ES-I3 (cell line): Measurements from ENCODE around the gene PTTG1.

Experiments
- H3K36me3 ChIP-seq: 2 replicates; pipeline ENCODE4 v1.6.1; 2013; ENCODE audit warnings: mild to moderate bottlenecking, low read length, control low read depth, moderate library complexity; ENCODE audit not compliant: insufficient read depth
- H3K4me1 ChIP-seq: 2 replicates; pipeline ENCODE4 v1.6.1; 2013; ENCODE audit warnings: mild to moderate bottlenecking, control low read depth, low read length; ENCODE audit not compliant: insufficient read depth
- H3K9ac ChIP-seq: 2 replicates; pipeline ENCODE4 v1.6.1; 2013; ENCODE audit warnings: low read depth, mild to moderate bottlenecking, low read length, moderate library complexity
- H3K9me3 ChIP-seq: 2 replicates; pipeline ENCODE4 v1.6.1; 2013; ENCODE audit warnings: mild to moderate bottlenecking, low read length, moderate library complexity; ENCODE audit not compliant: control insufficient read depth, insufficient read depth

PTTG1 gene

DNA sequence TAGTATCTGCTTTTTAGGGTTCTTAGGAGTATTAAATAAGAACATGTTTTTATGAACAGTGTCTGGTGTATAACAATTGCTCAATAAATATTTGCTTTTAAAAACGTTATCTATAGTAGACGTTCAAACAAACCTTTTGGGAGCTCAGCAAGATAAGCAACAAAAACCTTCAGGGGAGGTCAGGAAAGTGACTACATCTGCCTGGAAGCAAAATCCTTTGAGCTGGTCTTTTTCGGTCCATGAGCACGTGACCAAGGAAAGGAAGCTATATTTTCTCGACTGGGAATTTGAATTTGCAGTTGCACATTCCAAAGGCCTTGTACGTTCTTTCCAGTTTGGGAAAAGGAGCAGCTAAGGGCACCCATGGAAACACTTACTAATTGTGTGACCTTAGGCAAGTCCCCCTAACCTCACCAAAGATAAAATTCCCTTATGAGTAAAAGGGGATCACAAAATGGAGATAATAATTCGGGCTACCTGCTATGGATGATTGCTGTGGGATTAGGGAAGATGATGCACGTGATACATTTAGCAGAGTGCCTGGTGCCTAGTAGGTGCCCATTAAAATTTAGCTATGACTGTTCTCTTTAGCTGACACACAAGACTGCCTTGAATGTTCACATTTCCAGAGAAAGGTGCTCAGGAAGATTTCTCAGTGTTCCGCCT is 45.4 kb downstream of the PTTG1 start:
- Histone ChIP-seq H3K9ac (no peak overlapping the region; the same call in 1 of the 2 replicates), H3K9me3 (no peaks in the 10 kb centered on the region), H3K36me3 (no peaks in the 10 kb centered on the region), H3K4me1 (peaks cover 16% of the 10 kb centered on the region)

DNA sequence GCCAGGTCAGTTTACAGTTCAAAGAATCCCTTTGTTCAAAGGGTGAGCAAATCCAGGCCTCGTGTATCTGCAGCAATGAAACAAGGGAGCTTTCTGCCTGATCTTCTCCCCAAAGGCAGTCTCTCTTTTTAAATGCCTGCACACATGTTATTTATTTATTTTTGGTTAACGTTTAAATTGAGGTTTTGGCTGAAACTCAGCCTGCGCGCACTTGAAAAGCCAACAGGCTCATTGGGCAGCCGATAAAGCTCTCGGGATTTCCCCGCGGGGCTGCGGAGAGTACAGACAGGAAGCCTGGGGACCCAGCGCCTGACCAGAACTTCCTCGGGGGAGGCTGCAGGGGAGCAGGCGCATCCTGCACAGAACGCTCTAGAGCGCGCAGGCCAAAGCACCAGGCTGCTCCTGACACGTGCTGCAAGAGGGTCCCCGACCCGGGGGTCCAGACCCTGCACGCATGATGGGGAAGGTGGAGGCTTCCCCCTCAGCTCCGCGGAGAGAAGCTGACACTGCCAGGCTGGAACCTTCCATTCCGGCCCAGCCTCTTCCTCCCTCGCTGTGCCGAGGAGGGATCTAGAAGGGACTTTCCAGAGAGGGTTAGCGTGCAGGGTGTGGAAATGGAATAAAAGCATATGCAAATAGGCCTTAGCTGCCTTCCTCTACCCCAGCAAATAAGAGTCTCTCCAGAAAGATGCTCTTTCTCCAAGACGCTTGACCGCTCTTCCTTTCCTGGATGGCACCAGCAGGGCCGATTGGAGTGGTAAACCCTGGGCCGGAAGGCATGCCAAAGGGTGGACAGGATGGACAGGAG is 46.1 kb downstream of the PTTG1 start:
- Histone ChIP-seq H3K36me3 (no peaks in the 10 kb centered on the region), H3K4me1 (peaks cover 16% of the 10 kb centered on the region), H3K9me3 (no peaks in the 10 kb centered on the region), H3K9ac (peak overlapping the region; percentile 26; the same call in 1 of the 2 replicates)

DNA sequence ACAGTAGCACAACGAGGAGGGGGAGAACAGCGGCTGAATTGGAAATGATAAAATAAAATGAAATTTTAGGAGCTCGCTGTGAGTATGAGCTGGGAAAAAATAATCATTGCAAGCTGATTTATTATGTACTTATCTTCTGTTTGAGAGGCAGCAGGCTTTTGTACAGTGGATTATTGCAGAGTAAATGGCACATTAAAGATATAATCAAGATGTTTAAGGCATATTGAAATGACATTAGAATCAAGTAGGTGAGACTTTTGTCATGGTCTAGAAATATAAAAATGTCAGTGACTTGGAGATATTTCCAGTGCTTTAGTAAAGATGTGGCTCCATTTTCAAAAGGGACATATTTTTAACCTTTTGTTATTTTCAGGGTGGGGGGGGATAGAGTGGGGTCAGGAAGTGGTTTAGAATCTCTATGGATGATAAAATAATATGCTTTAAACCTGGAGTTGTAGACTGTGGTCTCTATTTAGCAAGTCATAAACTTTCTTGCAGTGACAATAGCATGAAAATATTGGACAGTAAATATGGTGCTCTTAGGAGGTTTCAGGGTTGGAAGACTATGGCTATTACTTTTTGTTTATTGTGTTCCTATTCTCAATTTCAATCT is 46.8 kb downstream of the PTTG1 start:
- Histone ChIP-seq H3K9ac (peak overlapping the region; percentile 26; the same call in 1 of the 2 replicates), H3K4me1 (peaks cover 16% of the 10 kb centered on the region), H3K9me3 (no peaks in the 10 kb centered on the region), H3K36me3 (no peaks in the 10 kb centered on the region)

DNA sequence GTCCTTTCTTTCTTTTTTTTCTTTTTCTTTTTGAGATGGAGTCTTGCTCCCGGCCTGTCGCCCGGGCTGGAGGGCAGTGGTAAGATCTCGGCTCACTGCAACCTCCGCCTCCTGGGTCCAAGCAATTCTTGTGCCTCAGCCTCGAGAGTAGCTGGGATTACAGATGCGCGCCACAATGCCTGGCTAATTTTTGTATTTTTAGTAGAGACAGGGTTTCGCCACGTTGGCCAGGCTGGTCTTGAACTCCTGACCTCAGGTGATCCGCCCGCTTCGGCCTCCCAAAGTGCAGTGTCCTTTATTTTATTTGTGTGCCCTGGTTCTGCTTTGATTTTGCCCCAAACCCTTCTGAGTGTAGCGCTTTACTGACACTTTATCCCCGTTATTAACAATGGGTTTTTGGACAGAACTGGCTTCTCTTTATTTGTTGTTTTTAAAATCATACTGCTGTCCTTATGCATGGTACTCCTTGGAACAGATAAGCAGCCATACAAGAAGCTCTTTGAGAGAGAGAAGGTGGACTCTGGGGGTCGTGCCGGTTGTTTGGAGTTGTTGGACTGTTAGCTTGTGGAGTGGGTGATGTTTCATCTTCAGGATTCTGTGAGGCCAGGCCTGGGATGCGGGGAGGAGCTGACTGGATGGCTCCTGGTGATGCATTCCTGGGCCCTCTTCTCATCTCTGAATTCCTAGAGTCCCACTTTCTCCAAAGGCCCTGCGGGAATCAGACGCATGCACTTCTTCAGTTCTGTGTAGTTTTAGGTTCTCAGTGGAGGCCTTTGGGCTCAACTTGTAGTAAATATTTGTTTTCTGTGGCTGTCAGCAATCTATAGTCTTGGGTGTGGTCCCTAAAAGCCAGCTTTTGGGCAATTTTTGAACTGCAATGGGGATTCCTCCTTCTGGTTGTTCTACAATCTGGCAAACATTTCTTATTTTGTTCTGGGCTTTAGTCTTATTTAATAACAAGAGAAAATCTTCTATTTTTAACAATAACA is 47.8 kb downstream of the PTTG1 start:
- Histone ChIP-seq H3K9me3 (no peaks in the 10 kb centered on the region), H3K36me3 (no peaks in the 10 kb centered on the region), H3K9ac (peak overlapping the region; percentile 26; the same call in 1 of the 2 replicates), H3K4me1 (peaks cover 13% of the 10 kb centered on the region)

DNA sequence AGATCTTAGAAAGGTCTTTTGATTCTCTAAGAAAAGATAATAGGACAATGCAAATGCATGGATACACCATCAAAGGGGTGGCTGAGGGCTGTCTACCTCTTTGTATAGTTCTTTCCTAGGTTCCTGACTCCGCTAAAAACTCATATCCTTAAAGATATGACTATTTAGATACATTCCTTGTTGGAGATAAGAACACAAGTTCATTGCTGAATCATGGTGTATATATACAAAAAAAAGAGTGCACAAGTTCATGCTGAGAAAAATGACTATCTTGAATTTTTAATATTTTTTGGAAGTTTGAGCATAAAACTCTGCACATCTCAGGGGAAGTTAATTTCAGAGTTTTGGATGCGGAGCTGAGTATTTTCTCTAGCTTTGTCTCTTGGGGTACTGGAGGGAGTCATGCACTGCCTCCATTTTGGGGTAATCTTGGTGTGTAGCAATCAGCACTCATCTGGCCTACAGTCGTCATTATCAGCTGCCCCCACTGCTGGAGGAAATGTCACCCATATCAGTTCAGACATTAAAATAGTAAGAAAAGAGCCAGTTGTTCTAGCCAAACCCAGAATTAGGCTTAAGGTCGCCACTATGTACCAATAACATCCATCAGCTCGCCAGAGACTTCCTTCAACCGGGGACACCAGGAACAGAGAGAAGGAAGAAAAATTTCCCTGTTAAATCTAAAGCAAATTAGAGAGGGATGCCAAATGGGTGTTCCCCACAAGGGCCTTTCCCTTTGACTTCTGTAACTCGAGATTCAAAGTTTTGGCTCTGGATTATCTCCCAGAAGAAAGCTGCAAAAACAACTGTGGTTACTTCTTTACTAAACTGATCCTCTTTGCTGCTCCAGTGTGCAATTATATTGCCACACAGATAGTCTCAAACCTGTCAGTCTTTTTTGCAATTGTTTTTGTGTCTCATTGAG is 49.0 kb downstream of the PTTG1 start:
- Histone ChIP-seq H3K4me1 (peaks cover 13% of the 10 kb centered on the region), H3K9me3 (no peaks in the 10 kb centered on the region), H3K36me3 (no peaks in the 10 kb centered on the region), H3K9ac (no peak overlapping the region)

DNA sequence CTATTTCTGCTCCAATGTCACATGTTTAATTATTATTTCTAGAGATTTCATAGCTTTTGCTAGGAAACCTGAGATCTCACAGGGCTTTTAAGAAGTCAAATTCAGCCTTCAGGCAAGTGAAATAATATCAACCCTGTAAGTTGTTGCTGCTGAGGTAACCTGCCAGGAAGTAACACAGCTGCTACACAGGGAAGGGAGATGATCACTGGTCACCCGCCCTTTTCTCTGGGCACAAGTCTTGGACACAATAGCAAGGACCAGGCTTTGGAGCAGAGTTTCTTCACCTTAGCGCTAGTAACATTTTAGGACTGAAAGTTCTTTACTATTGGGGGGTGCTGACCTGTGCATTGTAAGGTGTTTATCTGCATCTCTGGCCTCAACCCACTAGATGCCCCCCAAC is 50.1 kb downstream of the PTTG1 start:
- Histone ChIP-seq H3K36me3 (no peaks in the 10 kb centered on the region), H3K9ac (no peak overlapping the region), H3K4me1 (peaks cover 17% of the 10 kb centered on the region), H3K9me3 (no peaks in the 10 kb centered on the region)

DNA sequence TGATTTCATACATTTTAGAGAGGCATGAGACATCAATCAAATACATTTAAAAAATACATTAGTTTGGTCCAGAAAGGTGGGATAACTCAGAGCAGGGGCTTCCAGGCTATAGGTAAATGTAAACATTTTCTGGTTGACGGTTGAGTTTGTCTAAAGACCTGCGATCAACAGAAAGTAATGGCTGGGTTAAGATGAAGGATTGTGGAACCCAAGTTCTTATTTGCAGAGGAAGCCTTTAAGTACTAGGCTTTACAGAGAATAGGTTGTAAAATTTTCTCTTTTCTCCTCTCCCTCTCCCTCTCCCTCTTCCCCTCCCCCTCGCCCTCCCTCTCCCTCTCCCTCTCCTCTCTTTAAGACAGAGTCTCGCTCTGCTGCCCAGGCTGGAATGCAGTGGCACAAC is 50.8 kb downstream of the PTTG1 start:
- Histone ChIP-seq H3K9me3 (no peaks in the 10 kb centered on the region), H3K9ac (no peak overlapping the region), H3K36me3 (no peaks in the 10 kb centered on the region), H3K4me1 (peaks cover 20% of the 10 kb centered on the region)

DNA sequence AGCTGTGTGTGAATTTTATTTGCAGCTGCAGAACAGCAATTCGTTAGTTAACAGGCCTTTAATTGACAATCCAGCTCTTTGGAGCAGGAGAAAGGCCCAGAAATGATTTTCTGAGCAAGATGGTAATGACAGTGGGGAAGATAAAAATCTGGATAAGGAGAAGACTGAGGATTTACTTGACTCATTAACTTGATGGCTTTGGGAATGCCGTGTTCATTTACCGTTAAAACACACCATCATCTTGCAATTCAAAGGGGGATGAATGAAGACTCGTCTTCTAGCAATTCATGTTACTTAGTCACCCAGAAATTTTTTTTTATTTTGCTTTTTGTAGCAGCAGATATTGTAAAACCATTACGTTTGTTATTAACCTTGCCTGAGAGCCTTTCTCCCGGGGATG is 52.0 kb downstream of the PTTG1 start:
- H3K4me1 ChIP-seq: peaks cover 22% of the 10 kb centered on the region
- H3K36me3 ChIP-seq: no peaks in the 10 kb centered on the region
- no peak overlapping the region for H3K9ac ChIP-seq
- no peaks in the 10 kb centered on the region for H3K9me3 ChIP-seq

DNA sequence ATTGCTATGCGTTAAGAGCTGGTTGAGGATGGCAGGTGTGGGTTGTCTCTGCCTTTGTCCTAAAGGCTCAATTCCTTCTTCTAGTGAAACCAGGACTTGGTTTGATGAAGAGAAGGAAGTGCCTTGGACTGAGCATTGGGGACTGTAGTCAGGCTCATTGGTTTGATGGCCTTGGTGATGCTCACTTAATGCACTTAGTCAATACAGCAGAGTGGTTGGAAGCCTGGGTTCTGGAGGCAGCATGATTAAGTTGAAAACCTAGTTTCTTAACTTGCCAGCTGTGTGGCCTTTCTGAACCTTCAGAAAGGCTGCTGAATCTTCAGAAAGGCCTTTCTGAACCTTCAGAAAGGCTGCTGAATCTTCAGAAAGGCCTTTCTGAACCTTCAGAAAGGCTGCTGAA is 52.4 kb downstream of the PTTG1 start:
- no peaks in the 10 kb centered on the region for H3K36me3 ChIP-seq
- H3K4me1 ChIP-seq: peaks cover 25% of the 10 kb centered on the region
- no peaks in the 10 kb centered on the region for H3K9me3 ChIP-seq
- no peak overlapping the region for H3K9ac ChIP-seq

DNA sequence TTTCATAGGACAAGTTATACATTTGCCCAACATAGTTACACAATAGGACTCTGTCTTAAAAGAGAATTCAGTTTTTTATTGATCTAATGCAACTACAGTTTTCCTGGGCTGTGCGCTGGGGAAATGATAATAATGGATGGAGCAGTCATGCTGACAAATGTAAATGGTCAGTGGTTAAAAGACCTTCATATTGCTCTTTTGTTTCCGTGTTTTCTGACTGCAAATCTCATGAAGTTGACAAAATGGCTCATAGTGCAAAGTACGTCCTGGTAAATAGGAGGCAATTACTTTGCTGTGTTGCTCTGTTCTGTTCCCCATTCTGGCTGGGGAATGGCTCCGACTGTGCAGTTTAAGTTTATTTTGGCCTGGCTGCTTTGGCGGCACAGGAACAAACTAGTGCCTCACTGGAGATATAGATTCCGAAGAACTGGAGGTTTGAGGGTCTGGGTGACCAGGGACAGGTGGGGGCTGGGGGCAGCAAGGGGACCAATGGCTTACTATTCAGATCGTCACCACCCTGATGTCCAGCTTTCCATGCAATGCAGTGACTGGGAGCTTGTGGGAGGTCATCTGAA is 54.3 kb downstream of the PTTG1 start:
- Histone ChIP-seq H3K36me3 (no peaks in the 10 kb centered on the region), H3K4me1 (peaks cover 35% of the 10 kb centered on the region), H3K9ac (no peak overlapping the region)

DNA sequence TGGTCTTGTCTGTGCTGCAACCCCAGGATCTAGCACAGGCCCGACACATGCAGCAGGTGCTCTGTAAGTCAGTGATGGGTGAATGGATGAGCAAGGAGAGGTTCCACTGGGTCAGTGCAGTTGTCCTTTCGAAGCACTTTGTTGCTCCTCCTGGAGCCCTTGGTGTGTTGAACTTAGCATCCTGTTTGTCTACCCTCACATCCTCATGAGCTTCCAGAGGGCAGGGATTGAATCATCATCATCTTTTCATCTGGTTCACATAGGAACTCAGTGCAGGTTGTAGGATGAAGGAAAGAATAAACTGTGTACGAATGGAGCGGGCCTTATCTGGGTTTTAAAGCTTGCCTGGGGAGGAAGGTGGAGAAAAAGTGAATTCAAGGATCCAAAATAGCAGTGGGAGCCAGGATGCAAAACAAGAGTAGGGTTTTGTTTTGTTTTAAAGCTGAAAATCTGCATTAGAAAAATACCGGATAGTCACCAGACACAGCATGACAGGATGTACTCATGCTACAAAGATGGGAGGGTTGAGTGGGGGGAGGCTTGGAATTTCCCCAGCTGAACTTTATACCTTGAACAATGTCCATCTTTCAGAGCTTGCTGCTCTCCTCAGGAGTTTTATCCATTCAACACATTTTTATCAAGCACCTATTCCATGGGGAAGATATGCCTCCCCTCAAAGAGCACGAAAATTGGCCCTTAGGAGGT is 55.8 kb downstream of the PTTG1 start:
- Histone ChIP-seq H3K9ac (no peak overlapping the region), H3K4me1 (peaks cover 35% of the 10 kb centered on the region), H3K9me3 (no peaks in the 10 kb centered on the region), H3K36me3 (no peaks in the 10 kb centered on the region)

More for the DNA sequence above, 54.3 kb downstream of the PTTG1 start:
- no peaks in the 10 kb centered on the region for H3K9me3 ChIP-seq

DNA sequence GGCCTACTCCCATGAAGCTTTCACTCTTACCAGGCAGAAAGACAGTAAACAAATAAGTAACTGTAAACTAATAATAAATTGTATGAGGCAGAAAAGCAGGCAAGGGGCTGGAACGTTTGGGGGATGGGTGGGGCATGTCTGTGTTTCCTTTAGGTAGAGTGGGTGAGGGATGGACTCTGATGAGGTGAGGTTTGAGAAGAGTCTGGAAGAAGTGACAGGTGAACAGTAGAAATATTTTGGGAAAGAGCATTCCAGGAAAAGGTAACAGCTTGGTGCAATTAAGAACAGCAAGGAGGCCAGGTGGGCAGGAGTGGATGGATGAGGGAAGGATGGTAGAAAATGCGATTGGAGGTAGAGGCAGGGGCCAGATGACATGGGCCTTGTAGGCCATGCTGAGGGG is 56.5 kb downstream of the PTTG1 start:
- no peaks in the 10 kb centered on the region for H3K36me3 ChIP-seq
- peaks cover 35% of the 10 kb centered on the region for H3K4me1 ChIP-seq
- no peak overlapping the region for H3K9ac ChIP-seq
- H3K9me3 ChIP-seq: no peaks in the 10 kb centered on the region
